ENCODE data around the gene UBE4B. TPM values are rescaled to one million over a fixed set of nuclear protein-coding genes. Genes with fewer than 3 reads are reported as not detected.

UBE4B gene
- total and polyA plus RNA-seq, 4 donors = 9.9 to 51.0 (median 28.2) TPM

GRCh38 chr1:10188133-10188650, 155.4 kb downstream of the UBE4B start:
- 93 to 96% methylated on average over 2 of the region's 2 CpGs for WGBS, 2 donors
- no peaks in the 10 kb centered on the region for H3K27me3 ChIP-seq (ENCODE audit: control insufficient read depth in 3 of 3, insufficient read depth in 3 of 3, low read length in 2 of 3)

GRCh38 chr1:10189659-10190058, 156.9 kb downstream of the UBE4B start:
- H3K4me3 ChIP-seq = no peak overlapping the region
- 56 to 59% methylated on average over 4 of the region's 4 CpGs for WGBS, 2 donors
- no peak for ATAC-seq (ENCODE audit: insufficient read depth, low FRiP score)
- H3K27ac ChIP-seq (ENCODE audit: low read depth in 1 of 2, low read length in 1 of 2) = no peak overlapping the region
- DNase-seq = no peak
- H3K27me3 ChIP-seq (ENCODE audit: control insufficient read depth in 3 of 3, insufficient read depth in 3 of 3, low read length in 2 of 3) = no peaks in the 10 kb centered on the region
- no peaks in the 10 kb centered on the region for H3K36me3 ChIP-seq (ENCODE audit: control insufficient read depth in 4 of 4, insufficient read depth in 4 of 4, low read length in 4 of 4)
- TF ChIP-seq CTCF (IDR thresholded peaks at IDR 0.05; ENCODE audit: control extremely low read depth, extremely low read depth) = no peak
- H3K4me1 ChIP-seq (ENCODE audit: control insufficient read depth in 5 of 5, insufficient read depth in 5 of 5, low read length in 5 of 5) = no peaks in the 10 kb centered on the region
- H3K9me3 ChIP-seq (ENCODE audit: control insufficient read depth in 4 of 4, insufficient read depth in 3 of 4, low read length in 3 of 4) = peaks cover 0 to 1% (median 0%) of the 10 kb centered on the region in 4 donors
- H3K9ac ChIP-seq (ENCODE audit: insufficient read depth in 1 of 2, low read length in 2 of 2) = no peak overlapping the region

More at GRCh38 chr1:10188133-10188650, 155.4 kb downstream of the UBE4B start:
- no peak overlapping the region for H3K4me3 ChIP-seq
- DNase-seq (no peak), ATAC-seq (ENCODE audit: insufficient read depth, low FRiP score) (no peak)
- TF ChIP-seq CTCF (IDR thresholded peaks at IDR 0.05; ENCODE audit: control extremely low read depth, extremely low read depth) = no peak
- H3K27ac ChIP-seq (ENCODE audit: low read depth in 1 of 2, low read length in 1 of 2) = no peak overlapping the region
- peaks cover 0 to 1% (median 0%) of the 10 kb centered on the region in 4 donors for H3K9me3 ChIP-seq (ENCODE audit: control insufficient read depth in 4 of 4, insufficient read depth in 3 of 4, low read length in 3 of 4)
- H3K4me1 ChIP-seq (ENCODE audit: control insufficient read depth in 5 of 5, insufficient read depth in 5 of 5, low read length in 5 of 5) = no peaks in the 10 kb centered on the region
- H3K36me3 ChIP-seq (ENCODE audit: control insufficient read depth in 4 of 4, insufficient read depth in 4 of 4, low read length in 4 of 4) = no peaks in the 10 kb centered on the region
- no peak overlapping the region for H3K9ac ChIP-seq (ENCODE audit: insufficient read depth in 1 of 2, low read length in 2 of 2)

- ATAC-seq (ENCODE audit: insufficient read depth, low FRiP score) = no peak
- TF ChIP-seq CTCF (IDR thresholded peaks at IDR 0.05; ENCODE audit: control extremely low read depth, extremely low read depth) = no peak
- 88 to 94% methylated on average over 5 of the region's 5 CpGs for WGBS, 2 donors
- Histone ChIP-seq H3K36me3 (ENCODE audit: control insufficient read depth in 4 of 4, insufficient read depth in 4 of 4, low read length in 4 of 4) (no peaks in the 10 kb centered on the region), H3K4me3 (no peak overlapping the region), H3K27me3 (ENCODE audit: control insufficient read depth in 3 of 3, insufficient read depth in 3 of 3, low read length in 2 of 3) (no peaks in the 10 kb centered on the region), H3K27ac (ENCODE audit: low read depth in 1 of 2, low read length in 1 of 2) (no peak overlapping the region), H3K9ac (ENCODE audit: insufficient read depth in 1 of 2, low read length in 2 of 2) (no peak overlapping the region), H3K9me3 (ENCODE audit: control insufficient read depth in 4 of 4, insufficient read depth in 3 of 4, low read length in 3 of 4) (no peaks in the 10 kb centered on the region), H3K4me1 (ENCODE audit: control insufficient read depth in 5 of 5, insufficient read depth in 5 of 5, low read length in 5 of 5) (peaks cover 0 to 4% (median 0%) of the 10 kb centered on the region in 5 donors)
- DNase-seq = no peak
Measured at GRCh38 chr1:10192263-10192662, 159.5 kb downstream of the UBE4B start.

- no peak overlapping the region for H3K9ac ChIP-seq (ENCODE audit: insufficient read depth in 1 of 2, low read length in 2 of 2)
- no peak for TF ChIP-seq CTCF (IDR thresholded peaks at IDR 0.05; ENCODE audit: control extremely low read depth, extremely low read depth)
- 74 to 84% methylated on average over 6 of the region's 6 CpGs for WGBS, 2 donors
- no peaks in the 10 kb centered on the region for H3K9me3 ChIP-seq (ENCODE audit: control insufficient read depth in 4 of 4, insufficient read depth in 3 of 4, low read length in 3 of 4)
- ATAC-seq (ENCODE audit: insufficient read depth, low FRiP score) = no peak
- H3K36me3 ChIP-seq (ENCODE audit: control insufficient read depth in 4 of 4, insufficient read depth in 4 of 4, low read length in 4 of 4) = no peaks in the 10 kb centered on the region
- H3K4me1 ChIP-seq (ENCODE audit: control insufficient read depth in 5 of 5, insufficient read depth in 5 of 5, low read length in 5 of 5) = peaks cover 0 to 4% (median 0%) of the 10 kb centered on the region in 5 donors
- no peak overlapping the region for H3K4me3 ChIP-seq
- H3K27ac ChIP-seq (ENCODE audit: low read depth in 1 of 2, low read length in 1 of 2) = no peak overlapping the region
- no peaks in the 10 kb centered on the region for H3K27me3 ChIP-seq (ENCODE audit: control insufficient read depth in 3 of 3, insufficient read depth in 3 of 3, low read length in 2 of 3)
- DNase-seq = no peak
Measured at GRCh38 chr1:10193288-10193687, 160.5 kb downstream of the UBE4B start.

Data from lung (tissue), 12 donors.